Tibial nerve (tissue), 4 donors: ENCODE measurements around the gene WRAP73. TPM values are rescaled to one million over a fixed set of nuclear protein-coding genes. Genes with fewer than 3 reads are reported as not detected.

Experiments
- total RNA-seq, 4 donors: library from RNA; depleted of rRNA; stranded (reverse); fragments of >200 nt; gene quantifications; one replicate each; pipeline ENCODE4 v1.1.0, GENCODE V29; 2016

WRAP73 gene
- total RNA-seq, 4 donors from 2014 or later = 11.1 to 17.1 (median 12.9) TPM

Other genes starting within 250 kb of the WRAP73 start
- gene ARHGEF16, start 195.4 kb downstream of the WRAP73 start, total RNA-seq = 10 to 100 TPM; 10.0 to 19.2 (median 17.1) TPM
- gene MEGF6, start 38.6 kb downstream of the WRAP73 start, total RNA-seq = 10 to 100 TPM; 25.3 to 63.3 (median 42.8) TPM
- 10 to 100 TPM; 26.7 to 39.8 (median 34.7) TPM for gene TPRG1L, start 25.1 kb downstream of the WRAP73 start, total RNA-seq
- gene TP73, start 2.4 kb upstream of the WRAP73 start, total RNA-seq = under 1 TPM in 1 of 4 donors, not detected in 3; 0.30 TPM
- gene CCDC27, start 102.3 kb upstream of the WRAP73 start, total RNA-seq = not detected
- gene SMIM1, start 122.6 kb upstream of the WRAP73 start, total RNA-seq = 10 to 100 TPM in 1 of 4 donors, not detected in 3; 23.1 TPM
- gene LRRC47, start 146.4 kb upstream of the WRAP73 start, total RNA-seq = 10 to 100 TPM; 40.8 to 46.3 (median 42.6) TPM
- gene CEP104, start 207.1 kb upstream of the WRAP73 start, total RNA-seq = 10 to 100 TPM; 41.5 to 68.6 (median 48.0) TPM
- 10 to 100 TPM in 3 of 4 donors, 1 to 10 TPM in 1; 7.0 to 17.7 (median 15.2) TPM for gene DFFB, start 207.4 kb upstream of the WRAP73 start, total RNA-seq